ENCODE results near the gene LGALS4.

DNA sequence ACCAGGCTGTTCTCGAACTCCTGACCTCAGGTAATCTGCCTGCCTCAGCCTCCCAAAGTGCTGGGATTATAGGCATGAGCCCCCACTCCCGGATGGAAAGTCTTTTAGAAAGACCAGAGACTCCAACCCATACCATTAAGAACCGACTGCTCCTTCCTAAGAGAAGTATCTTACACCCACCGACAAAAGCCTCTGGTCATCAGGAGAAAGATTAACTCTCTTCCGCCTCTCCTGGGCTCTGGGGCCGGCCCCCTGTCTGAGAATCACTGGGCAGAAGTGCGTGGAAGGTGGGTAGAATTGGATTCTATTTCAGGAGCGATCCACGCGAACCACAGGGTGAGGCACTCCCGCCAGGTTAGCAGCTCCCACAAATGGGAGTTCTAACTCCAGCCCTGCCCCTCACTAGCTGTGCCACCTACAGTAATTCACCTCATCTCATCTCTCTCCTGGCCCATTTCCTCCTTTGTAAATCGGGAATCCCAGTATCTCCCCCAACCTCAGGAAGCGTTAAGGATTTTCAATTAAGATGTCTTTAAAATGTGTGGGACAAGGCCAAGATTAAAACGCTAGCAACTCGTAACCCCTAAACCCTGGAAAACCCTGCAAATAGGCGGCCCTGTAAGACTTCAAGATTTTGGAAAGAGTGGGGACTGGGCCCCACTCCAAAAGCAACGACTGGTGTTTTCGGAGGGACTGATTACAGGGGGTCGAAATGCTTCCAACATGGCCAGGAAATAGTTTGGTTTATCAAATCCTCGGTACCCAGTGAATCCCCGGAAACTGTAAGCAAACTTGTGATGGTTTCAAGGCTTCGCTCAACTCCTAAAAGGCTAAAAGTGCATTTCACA is 35.8 kb upstream of the LGALS4 start:
- no peak for TF ChIP-seq POLR2A (IDR thresholded peaks at IDR 0.05; ENCODE audit: low read length)
- no peak for TF ChIP-seq GATA1 (IDR thresholded peaks at IDR 0.05; ENCODE audit: low read depth, low read length)
